ENCODE measurements around the gene PTCD2. TPM values are rescaled to one million over a fixed set of nuclear protein-coding genes. Genes with fewer than 3 reads are reported as not detected.
A peak's percentile ranks its signal among the peaks of the same experiment; 100 is the strongest.
"Not testable (repeated sequence)": the region's sequence is repeated elsewhere in the genome, so short reads cannot be mapped to it uniquely, and the experiment has no call there.

Gene PTCD2
- total and polyA plus RNA-seq, 2 donors (not counting 1 experiment from before 2014, with no cell fraction given) = 10.3 to 15.9 TPM

- Histone ChIP-seq H3K4me2 (ENCODE audit: extremely low read depth, insufficient read depth, low read length) (peak overlapping the region; percentile 48), H3K4me1 (ENCODE audit: control insufficient read depth, extremely low read depth, insufficient read depth, low read length) (no peaks in the 10 kb centered on the region), H3K79me2 (ENCODE audit: control insufficient read depth, insufficient read depth, low read length) (peaks cover 32% of the 10 kb centered on the region), H3K27ac (ENCODE audit: insufficient read depth, low read length) (no peak overlapping the region), H3K36me3 (ENCODE audit: control insufficient read depth, insufficient read depth, low read length) (no peaks in the 10 kb centered on the region), H3K27me3 (ENCODE audit: control insufficient read depth, insufficient read depth, low read length) (no peaks in the 10 kb centered on the region), H3K4me3 (replicated peaks in 1 of 4; ENCODE audit: control extremely low read depth in 1 of 4, insufficient read depth in 1 of 4, low read depth in 3 of 4, low read length in 4 of 4) (peak overlapping the region in 1 of 4 experiments; percentile 0), H4K20me1 (ENCODE audit: control insufficient read depth, extremely low read depth, insufficient read depth, low read length) (no peaks in the 10 kb centered on the region), H3K9ac (ENCODE audit: insufficient read depth, low read length) (no peak overlapping the region), H3K9me3 (ENCODE audit: control insufficient read depth, insufficient read depth, low read depth, low read length) (no peaks in the 10 kb centered on the region), H2AFZ (ENCODE audit: low read length) (no peak overlapping the region)
- peak; percentile 81 for DNase-seq (ENCODE audit: low read depth in 2 of 2)
- TF ChIP-seq, protein P1, sequence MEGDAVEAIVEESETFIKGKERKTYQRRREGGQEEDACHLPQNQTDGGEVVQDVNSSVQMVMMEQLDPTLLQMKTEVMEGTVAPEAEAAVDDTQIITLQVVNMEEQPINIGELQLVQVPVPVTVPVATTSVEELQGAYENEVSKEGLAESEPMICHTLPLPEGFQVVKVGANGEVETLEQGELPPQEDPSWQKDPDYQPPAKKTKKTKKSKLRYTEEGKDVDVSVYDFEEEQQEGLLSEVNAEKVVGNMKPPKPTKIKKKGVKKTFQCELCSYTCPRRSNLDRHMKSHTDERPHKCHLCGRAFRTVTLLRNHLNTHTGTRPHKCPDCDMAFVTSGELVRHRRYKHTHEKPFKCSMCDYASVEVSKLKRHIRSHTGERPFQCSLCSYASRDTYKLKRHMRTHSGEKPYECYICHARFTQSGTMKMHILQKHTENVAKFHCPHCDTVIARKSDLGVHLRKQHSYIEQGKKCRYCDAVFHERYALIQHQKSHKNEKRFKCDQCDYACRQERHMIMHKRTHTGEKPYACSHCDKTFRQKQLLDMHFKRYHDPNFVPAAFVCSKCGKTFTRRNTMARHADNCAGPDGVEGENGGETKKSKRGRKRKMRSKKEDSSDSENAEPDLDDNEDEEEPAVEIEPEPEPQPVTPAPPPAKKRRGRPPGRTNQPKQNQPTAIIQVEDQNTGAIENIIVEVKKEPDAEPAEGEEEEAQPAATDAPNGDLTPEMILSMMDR (conservative IDR thresholded peaks at IDR 0.05 in 1 of 2, IDR thresholded peaks at IDR 0.05 in 1 of 2; ENCODE audit: low read depth in 1 of 2, low read length in 2 of 2) = peak; percentile 5 to 31
- no peak for TF ChIP-seq EZH2 (IDR thresholded peaks at IDR 0.05; ENCODE audit: low read length, missing control alignments)
These were observed 5.5 kb upstream of the PTCD2 start for GRCh38 chr5:72314571-72315172.

- Histone ChIP-seq H3K27ac (ENCODE audit: insufficient read depth, low read length) (peak overlapping the region; percentile 78), H3K9ac (ENCODE audit: insufficient read depth, low read length) (peak overlapping the region; percentile 18), H3K4me2 (ENCODE audit: extremely low read depth, insufficient read depth, low read length) (peak overlapping the region; percentile 68), H2AFZ (ENCODE audit: low read length) (peak overlapping the region; percentile 3), H3K4me3 (replicated peaks in 1 of 4; ENCODE audit: control extremely low read depth in 1 of 4, insufficient read depth in 1 of 4, low read depth in 3 of 4, low read length in 4 of 4) (peak overlapping the region; percentile 55 to 93 (median 66)), H3K79me2 (ENCODE audit: control insufficient read depth, insufficient read depth, low read length) (peaks cover 32% of the 10 kb centered on the region)
- H4K20me1 ChIP-seq (ENCODE audit: control insufficient read depth, extremely low read depth, insufficient read depth, low read length); H3K27me3 ChIP-seq (ENCODE audit: control insufficient read depth, insufficient read depth, low read length); H3K36me3 ChIP-seq (ENCODE audit: control insufficient read depth, insufficient read depth, low read length); H3K4me1 ChIP-seq (ENCODE audit: control insufficient read depth, extremely low read depth, insufficient read depth, low read length); DNase-seq (ENCODE audit: low read depth in 2 of 2); H3K9me3 ChIP-seq (ENCODE audit: control insufficient read depth, insufficient read depth, low read depth, low read length): not testable (repeated sequence)
These were observed 668 bp upstream of the PTCD2 start for GRCh38 chr5:72319435-72319975.

GRCh38 chr5:72324189-72324825 lies 4.1 kb downstream of the PTCD2 start:
- Histone ChIP-seq H3K27me3 (ENCODE audit: control insufficient read depth, insufficient read depth, low read length) (no peaks in the 10 kb centered on the region), H2AFZ (ENCODE audit: low read length) (no peak overlapping the region), H3K27ac (ENCODE audit: insufficient read depth, low read length) (no peak overlapping the region), H3K9ac (ENCODE audit: insufficient read depth, low read length) (no peak overlapping the region), H3K4me1 (ENCODE audit: control insufficient read depth, extremely low read depth, insufficient read depth, low read length) (peaks cover 11% of the 10 kb centered on the region), H3K79me2 (ENCODE audit: control insufficient read depth, insufficient read depth, low read length) (peaks cover 7% of the 10 kb centered on the region), H3K4me3 (replicated peaks in 1 of 4; ENCODE audit: control extremely low read depth in 1 of 4, insufficient read depth in 1 of 4, low read depth in 3 of 4, low read length in 4 of 4) (no peak overlapping the region), H3K36me3 (ENCODE audit: control insufficient read depth, insufficient read depth, low read length) (peaks cover 4% of the 10 kb centered on the region), H3K9me3 (ENCODE audit: control insufficient read depth, insufficient read depth, low read depth, low read length) (no peaks in the 10 kb centered on the region), H4K20me1 (ENCODE audit: control insufficient read depth, extremely low read depth, insufficient read depth, low read length) (no peaks in the 10 kb centered on the region), H3K4me2 (ENCODE audit: extremely low read depth, insufficient read depth, low read length) (no peak overlapping the region)
- TF ChIP-seq EZH2 (IDR thresholded peaks at IDR 0.05; ENCODE audit: low read length, missing control alignments) = no peak
- TF ChIP-seq, protein P1 (conservative IDR thresholded peaks at IDR 0.05 in 1 of 2, IDR thresholded peaks at IDR 0.05 in 1 of 2; ENCODE audit: low read depth in 1 of 2, low read length in 2 of 2) = no peak
- peak in 1 of 2 donors; percentile 14 for DNase-seq (ENCODE audit: low read depth in 2 of 2)
